Measurements from ENCODE around the gene FILIP1L. TPM values are rescaled to one million over a fixed set of nuclear protein-coding genes. Genes with fewer than 3 reads are reported as not detected.

FILIP1L gene
- total RNA-seq, 2 donors from 2014 or later = 270 to 279 TPM

DNA sequence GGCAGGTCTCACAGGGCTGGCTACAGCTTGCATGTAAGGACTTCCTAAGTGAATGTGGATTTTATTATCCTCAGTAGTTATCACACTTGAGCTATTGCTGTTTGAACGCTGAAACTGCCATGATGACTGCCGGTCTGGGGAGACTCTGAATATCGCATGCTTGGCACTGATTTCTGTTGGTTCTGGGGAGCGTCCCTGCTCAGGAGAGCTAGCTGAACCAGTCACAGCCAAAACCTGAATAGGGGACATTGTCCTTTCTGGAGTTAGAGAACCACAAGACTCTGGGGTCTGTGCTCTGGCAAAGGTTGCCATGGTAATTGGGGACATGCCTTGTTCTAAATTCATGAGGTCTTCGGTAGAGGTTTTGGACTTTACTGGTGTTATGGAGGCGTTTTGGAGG is 265.9 kb downstream of the FILIP1L start:
- ATAC-seq (ENCODE audit: insufficient number of reproducible peaks, low FRiP score, low read depth) (no peak), DNase-seq (ENCODE audit: low spot score) (no peak)
- H3K9me3 ChIP-seq = peaks cover 13% of the 10 kb centered on the region
- no peaks in the 10 kb centered on the region for H3K27me3 ChIP-seq (replicated peaks; ENCODE audit: insufficient read depth)
- peaks cover 6 to 80% of the 10 kb centered on the region in 2 donors for H3K4me1 ChIP-seq (ENCODE audit: control insufficient read depth in 1 of 2, low read depth in 2 of 2)
- H3K27ac ChIP-seq = peak overlapping the region; percentile 11 to 41
- H3K36me3 ChIP-seq = peaks cover 32% of the 10 kb centered on the region
- TF ChIP-seq, protein P1, sequence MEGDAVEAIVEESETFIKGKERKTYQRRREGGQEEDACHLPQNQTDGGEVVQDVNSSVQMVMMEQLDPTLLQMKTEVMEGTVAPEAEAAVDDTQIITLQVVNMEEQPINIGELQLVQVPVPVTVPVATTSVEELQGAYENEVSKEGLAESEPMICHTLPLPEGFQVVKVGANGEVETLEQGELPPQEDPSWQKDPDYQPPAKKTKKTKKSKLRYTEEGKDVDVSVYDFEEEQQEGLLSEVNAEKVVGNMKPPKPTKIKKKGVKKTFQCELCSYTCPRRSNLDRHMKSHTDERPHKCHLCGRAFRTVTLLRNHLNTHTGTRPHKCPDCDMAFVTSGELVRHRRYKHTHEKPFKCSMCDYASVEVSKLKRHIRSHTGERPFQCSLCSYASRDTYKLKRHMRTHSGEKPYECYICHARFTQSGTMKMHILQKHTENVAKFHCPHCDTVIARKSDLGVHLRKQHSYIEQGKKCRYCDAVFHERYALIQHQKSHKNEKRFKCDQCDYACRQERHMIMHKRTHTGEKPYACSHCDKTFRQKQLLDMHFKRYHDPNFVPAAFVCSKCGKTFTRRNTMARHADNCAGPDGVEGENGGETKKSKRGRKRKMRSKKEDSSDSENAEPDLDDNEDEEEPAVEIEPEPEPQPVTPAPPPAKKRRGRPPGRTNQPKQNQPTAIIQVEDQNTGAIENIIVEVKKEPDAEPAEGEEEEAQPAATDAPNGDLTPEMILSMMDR (IDR thresholded peaks at IDR 0.05) = no peak
- H3K4me3 ChIP-seq = peak overlapping the region; percentile 6

GRCh38 chr3:99846477-99847160 is 267.7 kb downstream of the FILIP1L start:
- peak overlapping the region; percentile 46 to 76 for H3K27ac ChIP-seq

DNA sequence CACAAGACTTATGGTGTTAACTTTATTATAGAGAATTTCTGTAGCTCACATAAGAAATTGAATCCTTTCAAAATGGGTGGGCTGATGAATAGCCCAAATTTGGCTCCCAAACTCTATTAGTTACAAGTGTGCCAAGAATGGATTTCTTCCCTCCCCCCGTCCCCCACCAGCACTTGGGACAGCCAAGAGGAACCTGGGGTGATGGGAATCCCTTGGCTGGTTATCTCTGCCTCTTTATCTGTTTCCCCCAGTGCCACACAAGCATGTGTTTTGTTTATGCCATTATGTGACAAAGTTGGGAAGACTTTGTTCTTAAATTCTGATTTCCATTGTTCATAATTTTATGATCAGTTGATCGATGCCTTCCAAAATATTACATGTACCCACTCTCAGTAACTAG is 268.3 kb downstream of the FILIP1L start:
- peaks cover 6 to 83% of the 10 kb centered on the region in 2 donors for H3K4me1 ChIP-seq (ENCODE audit: control insufficient read depth in 1 of 2, low read depth in 2 of 2)
- peaks cover 13% of the 10 kb centered on the region for H3K9me3 ChIP-seq
- peak overlapping the region; percentile 36 to 76 for H3K27ac ChIP-seq
- no peak for ATAC-seq (ENCODE audit: insufficient number of reproducible peaks, low FRiP score, low read depth)
- DNase-seq (ENCODE audit: low spot score) = no peak
- no peak overlapping the region for H3K4me3 ChIP-seq
- peaks cover 18% of the 10 kb centered on the region for H3K36me3 ChIP-seq
- TF ChIP-seq, protein P1 (IDR thresholded peaks at IDR 0.05) = no peak
- H3K27me3 ChIP-seq (replicated peaks; ENCODE audit: insufficient read depth) = no peaks in the 10 kb centered on the region

More at GRCh38 chr3:99846477-99847160, 267.7 kb downstream of the FILIP1L start:
- TF ChIP-seq, protein P1 (IDR thresholded peaks at IDR 0.05) = no peak
- H3K4me3 ChIP-seq = no peak overlapping the region
- H3K36me3 ChIP-seq = peaks cover 22% of the 10 kb centered on the region
- peaks cover 6 to 83% of the 10 kb centered on the region in 2 donors for H3K4me1 ChIP-seq (ENCODE audit: control insufficient read depth in 1 of 2, low read depth in 2 of 2)
- H3K27me3 ChIP-seq (replicated peaks; ENCODE audit: insufficient read depth) = no peaks in the 10 kb centered on the region
- peaks cover 13% of the 10 kb centered on the region for H3K9me3 ChIP-seq
- no peak for ATAC-seq (ENCODE audit: insufficient number of reproducible peaks, low FRiP score, low read depth)
- no peak for DNase-seq (ENCODE audit: low spot score)

DNA sequence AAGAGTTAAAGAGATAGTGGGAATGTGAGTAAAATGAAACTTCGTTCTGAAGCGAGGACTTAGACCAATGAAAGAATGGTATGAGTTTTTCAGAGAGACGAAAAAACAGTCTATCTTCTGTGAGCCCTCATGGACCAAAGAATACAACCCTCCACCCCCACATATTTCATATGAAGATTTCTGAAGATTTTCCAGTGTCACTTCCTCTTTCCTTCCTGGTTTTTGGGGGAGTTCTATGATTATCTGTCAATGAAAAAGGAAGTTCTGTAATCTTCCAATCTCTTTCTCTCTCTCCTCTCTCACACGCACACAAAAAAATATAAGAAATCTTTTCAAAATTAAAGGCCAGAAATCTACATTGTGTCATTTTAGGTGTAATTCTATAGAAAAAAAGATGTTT is 269.0 kb downstream of the FILIP1L start:
- peaks cover 12% of the 10 kb centered on the region for H3K36me3 ChIP-seq
- H3K9me3 ChIP-seq = peaks cover 7% of the 10 kb centered on the region
- H3K4me1 ChIP-seq (ENCODE audit: control insufficient read depth in 1 of 2, low read depth in 2 of 2) = peaks cover 6 to 77% of the 10 kb centered on the region in 2 donors
- DNase-seq (ENCODE audit: low spot score) (no peak), ATAC-seq (ENCODE audit: insufficient number of reproducible peaks, low FRiP score, low read depth) (no peak)
- TF ChIP-seq, protein P1 (IDR thresholded peaks at IDR 0.05) = no peak
- peak overlapping the region; percentile 36 to 76 for H3K27ac ChIP-seq
- H3K4me3 ChIP-seq = peak overlapping the region; percentile 1
- H3K27me3 ChIP-seq (replicated peaks; ENCODE audit: insufficient read depth) = no peaks in the 10 kb centered on the region

DNA sequence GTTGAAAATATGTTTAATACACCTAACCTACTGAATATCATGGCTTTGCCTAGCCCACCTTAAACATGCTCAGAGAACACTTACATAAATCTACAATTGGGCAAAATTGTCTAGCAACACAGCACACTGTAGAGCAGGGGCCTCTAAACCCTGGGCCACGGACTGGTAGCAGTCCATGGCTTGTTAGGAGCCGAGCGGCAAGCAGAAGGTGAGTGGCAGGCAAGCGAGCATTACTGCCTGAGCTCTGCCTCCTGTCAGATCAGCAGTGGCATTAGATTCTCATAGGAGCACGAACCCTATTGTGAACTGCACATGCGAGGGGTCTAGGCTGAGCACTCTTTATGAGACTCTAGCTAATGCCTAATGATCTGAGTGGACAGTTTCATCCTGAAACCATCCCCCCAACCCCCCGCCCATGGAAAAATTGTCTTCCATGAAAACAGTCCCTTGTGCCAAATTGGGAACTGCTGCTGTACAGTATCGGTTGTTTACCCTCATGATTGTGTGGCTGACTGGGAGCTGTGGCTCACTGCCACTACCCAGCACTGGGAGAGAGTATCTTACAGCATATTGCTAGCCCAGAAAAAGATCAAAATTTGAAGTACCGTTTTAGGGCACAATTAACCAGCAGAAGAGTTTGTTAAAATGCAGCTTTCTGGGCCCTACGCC is 270.6 kb downstream of the FILIP1L start:
- Histone ChIP-seq H3K4me3 (peak overlapping the region; percentile 15), H3K27ac (peak overlapping the region; percentile 36 to 76), H3K9me3 (no peaks in the 10 kb centered on the region), H3K27me3 (replicated peaks; ENCODE audit: insufficient read depth) (no peaks in the 10 kb centered on the region), H3K4me1 (ENCODE audit: control insufficient read depth in 1 of 2, low read depth in 2 of 2) (peaks cover 6 to 62% of the 10 kb centered on the region in 2 donors), H3K36me3 (no peaks in the 10 kb centered on the region)
- TF ChIP-seq, protein P1 (IDR thresholded peaks at IDR 0.05) = no peak
- DNase-seq (ENCODE audit: low spot score) = no peak
- ATAC-seq (ENCODE audit: insufficient number of reproducible peaks, low FRiP score, low read depth) = no peak
